H1 (cell line): ENCODE results near the gene CASP9. TPM values are rescaled to one million over a fixed set of nuclear protein-coding genes. Genes with fewer than 3 reads are reported as not detected.

Experiments used
- CTCF ChIA-PET: fragments of 300-600 bp; sonication (Branson Sonifier 250); formaldehyde crosslinking; loops from one replicate; lab custom pipeline; 2021; ENCODE audit not compliant: partially characterized antibody; lab: Charles Lee
- POLR2A ChIA-PET: fragments of 300-600 bp; sonication (Branson Sonifier 250); formaldehyde crosslinking; loops from one replicate; lab custom pipeline; 2021; ENCODE audit warnings: inconsistent platforms; ENCODE audit not compliant: partially characterized antibody; lab: Charles Lee
- DNase-seq, 2 experiments: peaks; one replicate each; pipeline versions ENCODE4 v3.0.0 to v3.0.0-alpha.2; 2010 to 2022; ENCODE audit warnings: low spot score in 2 of 2, low read depth in 1 of 2, mixed read lengths in 1 of 2
- FAIRE-seq: peaks from 2 replicates; lab custom pipeline; 2011; peaks lifted over from hg19 to GRCh38; lab: Jason Lieb, UNC
- H2AFZ ChIP-seq: 2 replicates; pipeline ENCODE4 v1.8.1; 2012; ENCODE audit warnings: low read length, inconsistent platforms
- H2AK5ac ChIP-seq: 2 replicates; pipeline ENCODE4 v1.6.1; 2013; ENCODE audit warnings: low read depth, low read length
- H2BK120ac ChIP-seq: replicated peaks from 2 replicates; pipeline ENCODE3; 2013; ENCODE audit warnings: low read depth, low read length, inconsistent platforms
- H2BK12ac ChIP-seq: 2 replicates; pipeline ENCODE4 v1.6.1; 2013; ENCODE audit warnings: low read depth, low read length
- H2BK15ac ChIP-seq: 2 replicates; pipeline ENCODE4 v1.6.1; 2013; ENCODE audit warnings: low read length
- H2BK20ac ChIP-seq: 2 replicates; pipeline ENCODE4 v1.6.1; 2013; ENCODE audit warnings: low read length
- H2BK5ac ChIP-seq: 2 replicates; pipeline ENCODE4 v1.6.1; 2013; ENCODE audit warnings: low read depth, low read length
- H3K14ac ChIP-seq: 2 replicates; pipeline ENCODE4 v1.6.1; 2013; ENCODE audit warnings: inconsistent platforms; ENCODE audit not compliant: insufficient read length
- H3K18ac ChIP-seq: 2 replicates; pipeline ENCODE4 v1.6.1; 2013; ENCODE audit warnings: low read length; ENCODE audit errors: extremely low read depth
- H3K23ac ChIP-seq: 2 replicates; pipeline ENCODE4 v1.6.1; 2013; ENCODE audit warnings: inconsistent platforms; ENCODE audit not compliant: insufficient read length
- H3K23me2 ChIP-seq: 2 replicates; pipeline ENCODE4 v1.6.1; 2013; ENCODE audit warnings: low read depth, low read length
- H3K27ac ChIP-seq: 2 replicates; pipeline ENCODE4 v1.6.1; 2011; ENCODE audit warnings: low read depth, low read length, inconsistent platforms
- H3K27me3 ChIP-seq, 4 experiments: replicated peaks in 1 of 4; 1 replicate in 1 of 4; 2 replicates in 3 of 4; pipeline versions ENCODE4 v1.6.1 to v1.8.1; 2011 to 2013; ENCODE audit warnings: low read length in 3 of 4, mild to moderate bottlenecking in 3 of 4, inconsistent platforms in 2 of 4, mixed read lengths in 2 of 4, moderate library complexity in 1 of 4; ENCODE audit not compliant: control insufficient read depth in 3 of 4, insufficient read depth in 3 of 4; ENCODE audit errors: extremely low read depth in 1 of 4
- H3K36me3 ChIP-seq, 4 experiments: 2 replicates each; pipeline versions ENCODE4 v1.6.1 to v1.8.1; 2011 to 2013; ENCODE audit warnings: mild to moderate bottlenecking in 4 of 4, low read length in 3 of 4, moderate library complexity in 2 of 4, control low read depth in 1 of 4, inconsistent platforms in 1 of 4; ENCODE audit not compliant: insufficient read depth in 4 of 4, control insufficient read depth in 2 of 4
- H3K4ac ChIP-seq: replicated peaks from 2 replicates; pipeline ENCODE3; 2013; ENCODE audit warnings: low read length, low read depth, mixed read lengths, inconsistent platforms; ENCODE audit not compliant: insufficient read length
- H3K4me1 ChIP-seq, 4 experiments: replicated peaks in 1 of 4; 1 replicate in 1 of 4; 2 replicates in 3 of 4; pipeline versions ENCODE4 v1.6.1 to v1.8.1; 2011 to 2013; ENCODE audit warnings: low read length in 3 of 4, inconsistent platforms in 2 of 4, mixed read lengths in 1 of 4; ENCODE audit not compliant: insufficient read depth in 4 of 4, control insufficient read depth in 3 of 4
- H3K4me2 ChIP-seq, 2 experiments: 2 replicates each; pipeline versions ENCODE4 v1.6.1 to v1.8.1; 2011 to 2013; ENCODE audit warnings: low read depth in 2 of 2, low read length in 2 of 2, control low read depth in 1 of 2, inconsistent platforms in 1 of 2, mild to moderate bottlenecking in 1 of 2; ENCODE audit not compliant: insufficient read depth in 1 of 2
- H3K4me3 ChIP-seq, 4 experiments: fragments of 200-600, 300-600 bp in 1 of 4; sonication (generic), shearing (Covaris generic), sonication (Bioruptor Twin) in 1 of 4; 2 replicates each; pipeline versions ENCODE4 v1.5.1 to v1.8.1; 2011 to 2016; ENCODE audit warnings: low read length in 4 of 4, low read depth in 3 of 4, control low read depth in 2 of 4, inconsistent platforms in 2 of 4, mild to moderate bottlenecking in 2 of 4, mixed read lengths in 1 of 4, moderate library complexity in 1 of 4; ENCODE audit not compliant: insufficient read depth in 2 of 4; ENCODE audit errors: extremely low read depth in 1 of 4
- H3K56ac ChIP-seq: replicated peaks from 2 replicates; pipeline ENCODE3; 2013; ENCODE audit warnings: low read depth, mild to moderate bottlenecking, mixed read lengths, low read length, inconsistent platforms; ENCODE audit not compliant: insufficient read length
- H3K79me1 ChIP-seq: 2 replicates; pipeline ENCODE4 v1.6.1; 2013; ENCODE audit warnings: low read depth, low read length, control low read depth
- H3K79me2 ChIP-seq, 2 experiments: 2 replicates each; pipeline versions ENCODE4 v1.6.1 to v1.8.1; 2012 to 2013; ENCODE audit warnings: low read length in 2 of 2, mild to moderate bottlenecking in 2 of 2, inconsistent platforms in 1 of 2; ENCODE audit not compliant: insufficient read depth in 2 of 2, control insufficient read depth in 1 of 2
- H3K9ac ChIP-seq, 4 experiments: replicated peaks in 1 of 4; 1 replicate in 1 of 4; 2 replicates in 3 of 4; pipeline versions ENCODE4 v1.6.1 to v1.8.1; 2011 to 2013; ENCODE audit warnings: low read depth in 3 of 4, low read length in 3 of 4, control low read depth in 2 of 4, mild to moderate bottlenecking in 2 of 4, moderate library complexity in 2 of 4, inconsistent platforms in 1 of 4; ENCODE audit errors: extremely low read depth in 1 of 4
- H3K9me3 ChIP-seq, 2 experiments: 2 replicates each; pipeline versions ENCODE4 v1.6.1 to v1.8.1; 2012 to 2013; ENCODE audit warnings: mild to moderate bottlenecking in 2 of 2, moderate library complexity in 2 of 2, control low read depth in 1 of 2, inconsistent platforms in 1 of 2, low read depth in 1 of 2, low read length in 1 of 2, mixed read lengths in 1 of 2; ENCODE audit not compliant: insufficient read depth in 2 of 2
- H4K20me1 ChIP-seq, 2 experiments: replicated peaks in 1 of 2; 2 replicates each; pipeline versions ENCODE3 to v1.8.1; 2011 to 2013; ENCODE audit warnings: inconsistent platforms in 2 of 2, low read length in 2 of 2, mild to moderate bottlenecking in 1 of 2; ENCODE audit not compliant: insufficient read depth in 2 of 2, control insufficient read depth in 1 of 2
- H4K5ac ChIP-seq: 2 replicates; pipeline ENCODE4 v1.6.1; 2013; ENCODE audit warnings: low read length, low read depth, mixed read lengths, inconsistent platforms; ENCODE audit not compliant: insufficient read length
- H4K8ac ChIP-seq: 2 replicates; pipeline ENCODE4 v1.8.0; 2013; ENCODE audit warnings: mild to moderate bottlenecking, moderate library complexity, low read length, inconsistent platforms; ENCODE audit not compliant: insufficient read depth; ENCODE audit errors: extremely low read depth
- H4K91ac ChIP-seq: replicated peaks from 2 replicates; pipeline ENCODE3; 2013; ENCODE audit warnings: low read length, mixed read lengths, inconsistent platforms; ENCODE audit not compliant: insufficient read length
- BACH1 ChIP-seq: IDR thresholded peaks from 2 replicates; pipeline ENCODE4 v1.6.1; 2012; ENCODE audit warnings: low read length, improper control_type of control experiment
- CHD2 ChIP-seq: IDR thresholded peaks from 2 replicates; pipeline ENCODE4 v1.6.1; 2012; ENCODE audit warnings: low read length, improper control_type of control experiment
- CREB1 ChIP-seq: IDR thresholded peaks from 2 replicates; pipeline ENCODE4 v1.6.1; 2012; ENCODE audit warnings: inconsistent platforms
- GTF2F1 ChIP-seq: IDR thresholded peaks from 2 replicates; pipeline ENCODE4 v1.6.1; 2012; ENCODE audit warnings: low read depth, low read length, improper control_type of control experiment, borderline replicate concordance
- JUND ChIP-seq: IDR thresholded peaks from 2 replicates; pipeline ENCODE4 v1.6.1; 2011; ENCODE audit warnings: mild to moderate bottlenecking, improper control_type of control experiment, low read length
- KDM1A ChIP-seq: fragments of 200-600, 300-600 bp; sonication (generic); IDR thresholded peaks from 2 replicates; pipeline ENCODE4 v1.7.1; 2016; ENCODE audit warnings: mild to moderate bottlenecking, low read length, borderline replicate concordance
- KDM4A ChIP-seq: IDR thresholded peaks from one replicate; pipeline ENCODE4 v1.7.1; 2012; ENCODE audit warnings: low read depth, mild to moderate bottlenecking, moderate library complexity, low read length, inconsistent platforms; ENCODE audit not compliant: severe bottlenecking
- NANOG ChIP-seq: IDR thresholded peaks from 2 replicates; pipeline ENCODE4 v1.6.1; 2011; ENCODE audit warnings: low read length, low read depth, mild to moderate bottlenecking, inconsistent platforms; ENCODE audit not compliant: insufficient read depth, poor library complexity, severe bottlenecking
- PHF8 ChIP-seq: fragments of 200-600 bp; sonication (generic); conservative IDR thresholded peaks from 2 replicates; pipeline ENCODE4 v1.7.1; 2012; ENCODE audit warnings: low read depth, mild to moderate bottlenecking, inconsistent platforms, low read length, moderate library complexity
- RFX5 ChIP-seq: IDR thresholded peaks from 2 replicates; pipeline ENCODE4 v1.6.1; 2011; ENCODE audit warnings: low read depth, low read length, improper control_type of control experiment, borderline replicate concordance
- SP2 ChIP-seq: IDR thresholded peaks from 2 replicates; pipeline ENCODE4 v1.6.1; 2012; ENCODE audit warnings: mild to moderate bottlenecking, low read length, inconsistent platforms
- TAF7 ChIP-seq: optimal IDR thresholded peaks from 2 replicates; pipeline ENCODE3; 2011; ENCODE audit warnings: low read depth, mild to moderate bottlenecking, inconsistent platforms, low read length, moderate library complexity, borderline replicate concordance
- TBP ChIP-seq: IDR thresholded peaks from 2 replicates; pipeline ENCODE4 v1.6.1; 2011; ENCODE audit warnings: low read depth, low read length, improper control_type of control experiment
- ZNF274 ChIP-seq: IDR thresholded peaks from 2 replicates; pipeline ENCODE4 v1.7.0; 2012; ENCODE audit warnings: low read length, borderline replicate concordance; ENCODE audit errors: extremely low read depth
- WGBS, 2 experiments: shearing (Covaris generic) in 1 of 2; methylation state at CpG; one replicate each; pipeline versions ENCODE4 v1.1.6 to v1.1.7; 2013 to 2015; ENCODE audit warnings: low lambda C conversion rate in 2 of 2, mixed read lengths in 2 of 2, inconsistent platforms in 1 of 2, low coverage in 1 of 2, missing lambda C conversion rate in 1 of 2; ENCODE audit not compliant: insufficient replicate concordance in 2 of 2, insufficient coverage in 1 of 2, insufficient read length in 1 of 2; ENCODE audit errors: extremely low coverage in 1 of 2, missing lambda C conversion rate in 1 of 2; 5-methylcytosine and 5-hydroxymethylcytosine counted together
- polyA plus RNA-seq, 7 experiments: library from polyadenylated mRNA; depleted of rRNA in 3 of 7; stranded (reverse) in 5 of 7; unstranded in 2 of 7; fragments of >200 nt in 5 of 7; fragments of 200-250 nt in 2 of 7; gene quantifications; 1 replicate in 5 of 7; 2 replicates in 1 of 7; 4 replicates in 1 of 7; pipeline versions ENCODE4 v1.2.1 to v1.2.3, GENCODE V29; 2011 to 2013; ENCODE audit warnings: missing spikeins in 2 of 7, mixed read lengths in 2 of 7
- total RNA-seq: library from RNA; stranded (reverse); fragmentation: NEBNext Ultra II Directional; extraction: Animal tissue kit (Norgen Biotek cat#: 25700); gene quantifications from 2 replicates; pipeline ENCODE4 v1.2.1, GENCODE V29; 2021
- TF ChIP-seq, protein P1 (sequence below): IDR thresholded peaks from 2 replicates; pipeline ENCODE4 v1.6.1; 2011; ENCODE audit warnings: low read depth, mild to moderate bottlenecking, low read length; ENCODE audit not compliant: insufficient read depth

The CASP9 gene
- total and polyA plus RNA-seq, 2 of the 8 experiments (the other 6 are each of a cell fraction or from before 2014, with no cell fraction given) = 14.8 to 36.3 TPM

- FAIRE-seq (no peak), DNase-seq (no peak)
- Histone ChIP-seq H4K91ac (no peak overlapping the region), H2BK20ac (no peak overlapping the region), H2AK5ac (no peak overlapping the region), H3K4me2 (no peak overlapping the region), H3K14ac (no peak overlapping the region), H2BK12ac (no peak overlapping the region), H2AFZ (no peak overlapping the region), H3K56ac (no peak overlapping the region), H4K8ac (no peak overlapping the region), H3K4me1 (no peaks in the 10 kb centered on the region), H2BK5ac (no peak overlapping the region), H3K23me2 (no peaks in the 10 kb centered on the region), H4K20me1 (no peaks in the 10 kb centered on the region), H3K23ac (no peak overlapping the region), H3K79me1 (no peaks in the 10 kb centered on the region), H3K9ac (no peak overlapping the region), H4K5ac (no peak overlapping the region), H3K4ac (no peak overlapping the region), H3K27me3 (no peaks in the 10 kb centered on the region), H3K79me2 (no peaks in the 10 kb centered on the region), H3K9me3 (no peaks in the 10 kb centered on the region), H3K18ac (no peak overlapping the region), H3K27ac (no peak overlapping the region), H2BK15ac (no peak overlapping the region), H3K36me3 (no peaks in the 10 kb centered on the region), H3K4me3 (no peak overlapping the region), H2BK120ac (no peak overlapping the region)
- WGBS, 2 experiments = 88% methylated on average over 11 of the region's 11 CpGs; no CpG with 5 or more reads in 1 of the 2 experiments
- ChIA-PET CTCF (interaction anchor here (0.6 kb wide), 1 partner anchor 305 kb away, joined by 3 read pairs; no protein-coding TSS in a partner anchor), POLR2A (no interaction called here)
- TF ChIP-seq BACH1 (no peak), NANOG (no peak), CHD2 (no peak), PHF8 (no peak), KDM4A (no peak), TBP (no peak), SP2 (no peak), CREB1 (no peak), RFX5 (no peak), GTF2F1 (no peak), KDM1A (no peak), TAF7 (no peak), ZNF274 (no peak), JUND (no peak)
- TF ChIP-seq, protein P1, sequence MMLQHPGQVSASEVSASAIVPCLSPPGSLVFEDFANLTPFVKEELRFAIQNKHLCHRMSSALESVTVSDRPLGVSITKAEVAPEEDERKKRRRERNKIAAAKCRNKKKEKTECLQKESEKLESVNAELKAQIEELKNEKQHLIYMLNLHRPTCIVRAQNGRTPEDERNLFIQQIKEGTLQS = no peak
Observed at GRCh38 chr1:15453734-15454133, 70.3 kb downstream of the CASP9 start.
